Stromal cell of bone marrow (primary cell): ENCODE data around the gene CLEC16A.

ENCODE experiments used
- DNase-seq: peaks from one replicate; pipeline ENCODE4 v3.0.0-alpha.2; 2012; ENCODE audit warnings: low read depth

CLEC16A gene

DNA sequence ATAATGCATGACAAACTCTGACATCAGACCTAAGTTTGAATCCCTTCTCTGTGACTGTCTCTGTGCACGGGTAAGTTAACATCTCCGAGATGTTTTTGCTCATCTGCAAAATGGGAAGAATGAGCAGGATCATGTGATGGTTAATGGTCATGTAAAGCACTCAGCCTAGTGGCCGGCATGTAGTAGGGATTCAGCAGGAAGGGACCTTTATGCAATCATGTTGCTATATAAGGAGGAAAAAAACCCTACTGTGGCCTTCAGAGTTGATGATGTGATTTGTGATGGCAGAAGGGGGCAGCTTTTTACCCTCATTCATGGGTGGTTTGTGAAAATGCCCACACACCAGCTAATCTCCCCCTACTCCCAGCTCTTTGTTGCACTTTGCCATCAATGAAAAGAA, 24.1 kb downstream of the CLEC16A start:
- DNase-seq = no peak

DNA sequence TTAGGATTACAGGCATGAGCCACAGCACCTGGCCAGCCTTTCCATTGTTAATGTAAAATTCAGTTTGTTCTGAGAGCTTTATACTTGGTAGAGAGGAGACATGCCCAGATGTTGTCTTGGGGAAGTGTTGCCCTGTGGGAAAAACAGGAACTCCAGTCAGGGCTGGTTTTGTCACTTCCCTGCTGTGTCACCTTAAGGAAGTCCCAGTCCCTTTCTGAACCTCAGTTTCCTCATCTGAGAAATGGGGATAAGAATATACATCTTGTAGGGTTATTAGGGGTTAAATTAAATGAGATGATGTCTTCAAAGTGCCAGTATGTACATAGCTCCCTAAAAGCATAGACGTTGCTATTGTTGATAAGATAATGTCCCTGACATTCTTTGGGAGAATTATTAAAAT, 25.3 kb downstream of the CLEC16A start:
- no peak for DNase-seq

DNA sequence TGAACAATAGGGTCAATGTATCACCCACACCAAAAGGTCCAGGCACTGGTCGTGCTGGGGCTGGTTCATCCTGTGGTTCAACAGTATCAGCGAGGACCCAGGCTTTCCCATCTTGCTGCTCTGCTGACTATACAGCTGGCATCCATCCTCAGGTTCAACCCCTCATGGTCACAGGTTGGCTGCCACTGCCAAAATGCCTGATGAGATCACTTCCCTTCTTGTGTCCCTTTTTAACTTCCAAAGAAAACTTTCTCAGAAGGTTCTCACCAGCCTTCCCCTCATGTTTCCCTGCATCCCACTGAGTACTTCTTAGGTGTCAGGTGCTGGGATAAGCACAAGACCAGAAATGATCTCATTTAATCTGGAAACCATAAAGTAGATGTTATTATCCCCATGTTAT, 25.7 kb downstream of the CLEC16A start:
- no peak for DNase-seq

DNA sequence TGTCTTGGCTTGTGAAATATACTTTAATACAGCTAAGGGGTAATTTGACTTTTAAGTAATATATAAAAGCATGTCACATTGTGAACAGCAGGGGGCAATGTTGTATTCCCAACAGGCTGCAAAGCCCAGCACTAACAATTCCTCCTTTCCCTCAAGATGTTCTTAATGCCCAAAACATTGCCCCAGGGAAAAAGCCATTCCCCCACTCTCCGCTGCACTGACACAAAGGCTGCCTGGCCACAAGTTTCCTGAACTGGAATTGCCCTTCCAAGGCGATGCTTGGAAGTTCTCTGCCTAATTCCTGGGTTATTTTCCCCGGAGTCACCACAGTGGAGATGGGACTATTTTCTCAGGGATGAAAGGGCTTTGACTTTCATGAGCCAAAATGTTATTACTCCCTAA, 27.2 kb downstream of the CLEC16A start:
- peak; percentile 72 for DNase-seq

DNA sequence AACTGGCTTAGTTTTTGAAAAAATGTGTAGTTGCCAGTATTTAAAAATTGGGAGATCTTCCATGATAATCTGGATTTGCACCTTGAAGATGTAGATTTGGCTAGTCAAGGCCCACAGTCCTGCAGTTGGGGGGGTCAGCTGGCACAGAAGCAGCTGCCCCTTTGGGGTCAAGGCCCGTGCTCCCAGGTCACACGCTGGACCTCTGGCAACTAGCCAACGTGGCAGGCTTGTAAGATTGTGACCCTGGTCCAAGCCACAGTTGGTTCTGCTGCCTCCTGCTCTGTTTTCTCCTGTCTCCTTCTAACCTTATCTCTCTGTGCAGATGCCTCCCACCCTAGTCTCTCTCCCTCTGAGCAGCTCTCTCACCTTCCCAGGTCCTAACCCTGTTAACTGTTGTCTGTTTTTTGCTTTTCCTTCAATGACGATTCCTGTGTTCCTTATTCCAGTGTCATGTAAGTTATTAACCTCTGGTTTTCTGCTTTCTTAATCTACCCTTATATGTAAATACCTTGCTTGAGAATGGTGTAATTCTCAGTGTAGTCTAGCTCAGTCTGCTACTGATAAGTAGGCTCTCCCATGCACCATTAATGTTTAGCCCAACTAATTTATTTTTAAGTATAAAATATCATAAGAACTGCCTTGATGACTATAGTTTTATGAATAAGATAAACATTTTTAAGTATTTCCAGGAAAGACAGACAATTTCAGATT, 27.9 kb downstream of the CLEC16A start:
- DNase-seq = no peak

DNA sequence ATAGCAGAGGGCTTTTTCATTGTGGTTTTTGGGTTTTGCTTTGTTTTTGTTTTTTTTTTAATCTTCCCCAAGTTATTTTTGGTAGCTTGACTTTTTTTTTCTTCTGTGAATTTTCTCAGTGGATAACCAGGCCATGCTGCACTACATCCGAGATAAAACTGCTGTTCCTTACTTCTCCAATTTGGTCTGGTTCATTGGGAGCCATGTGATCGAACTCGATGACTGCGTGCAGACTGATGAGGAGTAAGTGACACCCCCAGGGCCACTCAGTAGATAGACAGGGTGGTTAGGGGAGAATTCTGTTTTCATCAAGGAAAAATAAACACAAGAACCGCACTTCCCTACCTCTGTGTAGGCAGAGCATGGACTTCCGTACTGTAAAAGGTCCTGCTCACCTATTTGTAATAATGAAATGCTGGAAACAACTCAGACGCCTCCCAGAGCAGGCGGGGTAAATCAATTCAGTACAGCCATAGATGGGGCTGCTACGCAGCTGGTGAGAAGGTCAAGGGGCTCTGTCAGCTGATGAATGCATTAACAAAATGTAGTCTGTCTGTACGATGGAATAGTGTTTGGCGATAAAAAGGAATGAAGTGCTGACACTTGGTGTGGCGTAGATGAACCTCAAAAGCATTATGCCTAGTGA, 28.6 kb downstream of the CLEC16A start:
- DNase-seq = no peak

DNA sequence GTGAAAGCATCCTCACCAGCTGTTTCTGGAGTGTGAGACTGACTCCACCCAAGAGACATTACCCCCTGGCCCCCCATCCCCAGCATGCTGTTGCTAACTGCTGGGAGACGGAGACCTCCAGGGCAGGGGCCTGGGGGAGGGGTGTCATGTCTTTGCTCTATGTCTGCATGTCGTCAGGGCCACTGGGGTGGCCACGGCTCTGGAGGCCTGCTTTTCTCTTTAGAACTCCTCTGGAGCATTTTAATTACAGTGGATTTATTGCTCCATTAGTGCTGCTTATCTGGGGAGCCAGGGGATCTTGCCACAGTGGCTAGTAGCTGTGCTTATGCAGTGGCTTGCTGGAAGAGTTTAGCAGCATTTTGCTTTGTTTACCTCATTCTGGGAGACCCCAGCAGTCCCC, 32.3 kb downstream of the CLEC16A start:
- no peak for DNase-seq

DNA sequence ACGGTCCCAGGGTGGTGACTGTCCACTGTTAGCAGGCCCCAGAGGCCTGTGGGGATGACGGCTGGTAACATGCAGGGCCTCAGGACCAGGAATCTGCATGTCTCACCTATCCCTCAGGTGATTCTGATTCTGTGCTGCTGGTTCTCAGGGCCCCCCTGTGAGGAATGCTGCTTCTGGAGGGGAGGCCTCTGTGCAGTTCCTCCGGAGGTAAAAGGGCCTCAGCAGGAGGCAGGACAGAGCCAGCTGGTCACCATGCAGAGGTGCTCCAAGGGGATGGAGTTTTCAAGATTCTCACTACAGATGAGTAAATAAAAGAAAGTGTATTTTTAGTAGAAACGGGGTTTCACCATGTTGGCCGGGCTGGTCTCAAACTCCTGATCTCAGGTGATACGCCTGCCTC, 33.8 kb downstream of the CLEC16A start:
- DNase-seq = no peak

DNA sequence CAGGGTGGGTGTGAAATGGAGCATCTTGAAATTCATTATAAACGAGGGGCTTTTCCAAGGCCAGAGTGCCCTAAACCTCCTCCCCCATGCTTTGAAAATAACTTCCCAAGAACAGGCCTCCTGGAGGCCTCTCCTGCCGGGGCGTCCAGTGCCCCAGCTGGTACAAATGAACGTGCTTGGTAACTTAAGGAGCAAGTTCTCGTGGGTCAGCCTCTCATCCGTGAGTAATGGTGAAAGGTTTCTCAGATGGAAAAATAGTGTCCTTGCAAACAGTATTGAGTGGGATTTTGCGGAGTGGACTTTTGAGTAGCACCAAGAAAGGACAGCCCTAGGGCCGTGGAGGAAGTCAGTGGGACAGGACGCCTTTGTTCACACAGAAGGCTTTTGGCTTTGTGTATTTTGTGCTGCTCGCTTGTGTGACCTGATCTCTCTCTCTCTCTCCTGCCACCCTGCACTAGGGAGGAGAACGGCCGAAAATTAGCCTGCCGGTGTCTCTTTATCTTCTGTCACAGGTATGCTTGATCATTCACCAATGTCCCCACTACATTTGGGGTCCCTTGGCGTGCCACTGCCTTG, 34.6 kb downstream of the CLEC16A start:
- no peak for DNase-seq

DNA sequence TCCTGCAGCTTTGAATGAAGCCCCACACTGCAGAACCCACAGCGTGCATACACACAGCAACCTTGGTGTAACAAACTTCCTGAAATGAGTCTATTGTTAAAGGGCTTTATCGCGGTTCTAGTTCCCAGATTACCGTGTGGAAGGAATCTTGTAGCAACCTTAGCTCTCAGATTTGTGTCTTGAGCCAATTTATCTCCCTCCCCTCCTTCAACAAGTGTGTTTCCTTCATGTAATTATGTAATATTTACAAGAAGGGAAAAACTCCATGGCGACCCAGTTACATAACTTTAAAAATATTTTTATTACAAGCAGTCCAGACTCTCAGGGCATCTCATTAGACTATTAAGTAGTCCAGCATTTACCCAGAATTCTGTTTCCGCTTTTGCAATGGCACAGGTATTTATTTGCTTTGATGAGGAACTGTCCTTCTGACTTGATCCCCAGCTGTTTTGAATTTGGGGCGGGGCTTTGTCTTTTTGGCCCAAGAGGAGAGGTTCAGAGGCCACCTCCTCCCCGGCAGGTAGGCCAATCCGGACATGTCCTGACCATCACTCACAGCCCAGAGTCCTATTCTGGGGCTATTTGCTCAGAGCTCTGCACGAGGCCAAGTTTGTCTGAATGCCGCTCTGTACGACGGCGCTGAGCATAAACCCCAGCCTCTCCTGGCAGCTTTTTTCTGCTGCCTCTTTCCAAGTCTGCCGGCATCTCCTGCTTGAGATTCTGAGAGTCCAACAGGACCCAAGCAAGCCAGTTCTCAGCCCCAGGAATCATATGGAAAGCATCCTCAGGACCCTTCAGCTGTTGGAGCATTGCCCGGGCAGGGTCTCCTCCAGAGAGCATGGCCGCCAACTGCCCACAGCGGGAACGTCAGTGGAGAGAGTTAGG, 35.6 kb downstream of the CLEC16A start:
- no peak for DNase-seq

DNA sequence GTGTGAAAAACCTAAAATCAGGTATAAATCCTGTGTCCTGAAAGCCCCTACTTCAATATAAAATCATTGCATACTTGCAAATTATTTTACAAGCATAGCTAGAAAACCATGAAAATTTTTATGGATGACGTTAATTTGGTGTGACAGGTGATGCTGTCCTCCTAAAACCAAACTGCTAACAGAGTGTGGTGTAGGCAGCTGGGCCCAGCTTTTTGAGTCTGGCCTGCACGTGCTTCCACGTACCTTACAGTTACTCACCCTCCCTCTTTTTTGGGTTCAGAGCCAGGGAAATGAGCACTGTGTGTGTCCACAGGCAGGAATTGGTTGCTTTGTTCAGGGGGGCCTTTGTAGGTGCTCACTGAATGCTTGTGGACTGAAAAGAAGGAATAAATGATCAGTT, 36.4 kb downstream of the CLEC16A start:
- no peak for DNase-seq

DNA sequence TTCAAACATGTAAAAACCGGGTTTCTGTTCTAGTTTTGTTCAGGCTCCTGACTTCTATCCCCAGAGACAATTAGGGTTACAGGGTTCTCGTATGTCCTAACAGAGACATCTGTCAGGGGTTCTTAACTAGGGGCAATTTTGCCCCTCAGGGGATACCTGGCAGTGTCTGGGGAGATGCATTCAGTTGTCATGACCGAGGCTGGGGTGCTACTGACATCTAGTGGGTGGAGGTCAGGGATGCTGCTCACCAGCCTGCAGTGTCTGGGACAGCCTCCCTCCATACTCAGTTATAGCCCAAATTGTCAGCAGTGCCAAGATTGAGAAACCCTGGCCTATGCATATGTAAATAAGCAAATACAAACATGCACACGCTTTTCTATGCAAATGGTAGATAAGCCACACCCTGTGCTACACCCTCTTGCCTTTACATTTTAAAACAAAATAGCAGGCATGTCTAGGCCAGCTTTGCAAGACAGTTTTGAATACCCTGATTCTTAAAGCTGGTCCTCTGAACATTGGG, 37.4 kb downstream of the CLEC16A start:
- DNase-seq = no peak

DNA sequence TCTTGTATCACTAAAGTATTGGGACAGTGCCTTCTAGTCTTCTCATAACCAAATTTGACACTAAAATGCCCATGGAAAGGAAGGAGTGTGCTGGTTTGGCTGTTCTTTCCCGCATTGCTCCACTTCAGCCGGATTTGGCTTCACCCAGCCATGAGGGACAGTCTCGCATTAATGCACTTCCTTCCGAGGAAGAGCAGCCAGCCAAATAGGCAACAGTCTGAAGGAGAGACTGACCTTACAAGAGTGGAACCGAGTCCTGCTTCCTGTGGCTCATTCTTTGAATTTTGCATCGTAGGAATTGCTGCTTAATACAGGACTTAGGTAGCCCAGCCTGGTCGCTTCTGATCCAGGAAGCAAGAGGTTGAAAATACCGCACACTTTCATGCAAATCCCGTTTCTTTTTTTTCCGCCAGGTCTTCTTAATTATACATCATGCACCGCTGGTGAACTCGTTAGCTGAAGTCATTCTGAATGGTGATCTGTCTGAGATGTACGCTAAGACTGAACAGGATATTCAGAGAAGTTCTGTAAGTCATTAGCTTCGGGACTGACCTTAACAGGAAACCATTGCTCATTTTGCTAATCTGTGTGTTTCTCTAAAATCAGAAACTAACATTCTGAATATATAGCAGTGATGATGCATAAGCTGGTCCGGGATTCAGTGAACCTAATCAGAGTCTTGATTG, 38.2 kb downstream of the CLEC16A start:
- DNase-seq = no peak

DNA sequence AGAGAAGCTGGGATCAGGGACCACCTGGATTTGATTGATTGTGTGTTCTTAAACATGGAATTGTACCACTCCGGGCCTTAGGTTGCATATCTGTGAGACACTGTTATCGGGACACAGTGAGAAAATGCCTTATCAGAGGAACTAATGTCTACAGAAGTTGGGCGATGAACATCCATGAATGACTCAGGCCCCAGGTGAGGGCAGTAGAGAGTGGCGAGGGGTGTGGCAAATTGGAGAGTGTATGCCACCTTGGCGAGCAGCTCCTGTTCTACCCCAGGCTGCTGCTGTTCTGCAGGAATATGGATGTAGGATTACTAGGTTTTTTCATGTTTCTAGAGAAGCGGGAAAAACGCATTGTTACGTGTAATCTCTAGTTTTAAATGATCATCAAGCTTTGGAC, 38.8 kb downstream of the CLEC16A start:
- no peak for DNase-seq

DNA sequence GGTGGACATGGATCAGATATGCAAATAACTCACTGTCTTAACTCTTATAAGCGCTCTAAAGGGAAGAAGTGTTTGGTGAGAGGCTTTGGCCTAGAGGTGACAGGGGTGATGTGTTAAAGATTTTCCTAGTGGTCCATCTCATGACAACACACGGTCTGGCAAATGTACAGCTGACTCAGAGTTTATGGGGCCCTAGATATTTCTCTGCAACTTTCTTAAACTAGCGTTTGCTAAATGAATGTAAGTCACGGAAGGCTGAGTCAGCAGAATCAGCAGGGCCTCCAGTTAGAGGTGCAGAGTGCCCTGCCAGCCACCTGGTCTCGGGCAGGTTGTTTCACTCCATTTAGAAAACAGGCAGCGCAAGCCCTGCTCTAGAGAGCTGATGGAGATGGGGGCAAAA, 40.1 kb downstream of the CLEC16A start:
- peak; percentile 65 for DNase-seq

DNA sequence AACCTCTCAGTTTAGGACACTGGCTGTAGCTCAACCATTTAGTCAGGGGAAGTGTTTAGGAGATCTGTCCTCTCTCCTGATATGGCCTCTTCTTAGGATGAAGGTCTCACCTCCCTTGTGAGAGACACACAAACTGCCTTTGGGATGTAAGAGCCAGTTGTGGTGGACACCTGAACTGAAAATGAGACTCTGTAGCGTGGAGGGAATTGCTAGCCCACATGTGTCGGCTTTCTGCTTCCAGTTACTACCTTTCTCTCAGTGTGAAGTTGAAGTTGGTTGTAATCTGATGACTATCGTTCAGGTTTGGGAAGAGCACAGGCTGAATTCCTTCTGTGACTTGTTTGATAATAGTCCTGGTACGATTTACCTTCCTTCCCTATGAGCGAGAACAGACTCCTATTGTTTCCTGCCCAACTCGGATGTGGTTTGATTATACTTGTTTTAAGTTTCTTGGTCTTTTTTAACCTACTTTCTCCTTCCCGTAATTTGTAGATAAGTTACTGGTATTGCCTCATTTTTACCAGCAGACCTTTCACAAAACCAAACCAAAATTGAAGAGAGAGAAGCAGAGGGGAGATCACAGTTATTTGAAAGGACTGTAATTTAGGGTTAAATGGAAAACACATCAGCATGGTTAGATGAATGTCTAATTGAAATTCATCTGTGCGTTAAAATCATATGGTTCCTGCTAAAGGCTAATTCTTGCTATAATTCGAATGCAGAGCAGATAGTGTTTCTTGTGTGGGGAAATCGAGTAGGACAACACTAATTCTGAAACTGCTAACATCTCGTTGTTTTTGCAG, 43.2 kb downstream of the CLEC16A start:
- DNase-seq = no peak

DNA sequence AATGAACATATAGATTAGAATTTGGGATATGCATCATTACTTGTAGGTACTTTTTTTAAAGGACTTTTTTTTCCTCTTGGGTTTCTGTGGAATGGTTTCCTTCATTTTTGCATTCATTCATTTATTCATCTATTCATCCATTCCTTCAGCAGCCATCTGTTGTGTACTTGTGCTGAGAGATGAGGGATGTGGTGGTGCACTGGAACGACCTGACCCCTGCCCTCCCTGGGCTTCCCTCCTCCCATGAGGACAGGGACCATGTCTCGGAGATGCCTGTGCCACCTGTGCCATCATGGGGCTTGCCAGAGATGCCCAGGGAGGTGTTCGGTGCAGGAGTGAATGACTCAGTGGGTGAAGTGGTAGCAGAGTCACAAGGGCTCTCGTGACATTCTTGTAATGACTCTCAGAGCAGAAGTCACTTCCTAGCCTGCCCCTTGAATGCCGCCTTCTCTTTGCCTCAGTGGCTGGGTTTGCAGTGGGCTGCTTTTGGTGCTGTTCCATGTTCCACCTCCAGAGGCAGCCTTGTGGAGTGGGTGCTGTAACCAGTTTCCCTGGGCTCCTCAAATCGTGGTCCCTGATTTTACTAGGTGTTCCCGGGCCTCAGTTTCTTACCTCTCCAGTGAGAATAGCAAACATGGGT, 43.9 kb downstream of the CLEC16A start:
- no peak for DNase-seq

DNA sequence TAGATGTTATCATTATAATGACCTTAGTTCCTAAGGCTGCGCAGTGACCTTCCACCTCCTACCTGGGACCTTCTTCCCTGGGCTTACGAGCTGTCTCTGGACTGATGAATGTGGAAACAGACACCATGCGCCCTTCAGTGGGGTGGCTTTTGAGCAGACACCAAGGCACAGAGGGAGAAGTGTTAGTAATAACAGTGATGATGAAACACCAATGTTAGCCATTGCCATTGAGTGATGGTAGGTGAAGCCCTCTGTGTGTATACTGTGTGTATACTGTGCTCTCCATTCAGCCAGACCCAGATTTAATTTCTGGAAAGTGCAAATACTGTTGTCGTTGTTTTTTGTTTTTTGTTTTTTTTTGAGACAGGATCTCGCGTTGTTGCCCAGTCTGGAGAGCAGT, 44.5 kb downstream of the CLEC16A start:
- DNase-seq = no peak

DNA sequence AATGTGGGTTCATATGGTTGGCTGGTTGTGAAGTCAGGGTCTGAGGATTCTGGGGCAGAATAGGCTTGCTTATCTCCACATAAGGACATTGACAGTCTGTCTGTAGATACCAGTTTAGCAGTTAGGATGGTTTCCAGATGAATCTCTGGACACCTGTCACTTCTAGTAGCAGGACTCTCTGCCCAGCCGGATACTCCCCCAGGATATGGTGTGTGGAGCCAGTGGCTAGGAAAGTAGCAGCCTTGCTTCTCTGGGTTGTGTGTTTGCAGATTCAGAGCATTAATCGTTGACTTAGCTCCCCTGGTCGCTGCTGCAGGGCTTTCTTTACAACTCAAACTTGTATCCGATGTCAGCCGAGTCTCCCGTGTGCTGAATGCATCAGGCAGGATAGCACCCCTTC, 45.2 kb downstream of the CLEC16A start:
- DNase-seq = no peak

DNA sequence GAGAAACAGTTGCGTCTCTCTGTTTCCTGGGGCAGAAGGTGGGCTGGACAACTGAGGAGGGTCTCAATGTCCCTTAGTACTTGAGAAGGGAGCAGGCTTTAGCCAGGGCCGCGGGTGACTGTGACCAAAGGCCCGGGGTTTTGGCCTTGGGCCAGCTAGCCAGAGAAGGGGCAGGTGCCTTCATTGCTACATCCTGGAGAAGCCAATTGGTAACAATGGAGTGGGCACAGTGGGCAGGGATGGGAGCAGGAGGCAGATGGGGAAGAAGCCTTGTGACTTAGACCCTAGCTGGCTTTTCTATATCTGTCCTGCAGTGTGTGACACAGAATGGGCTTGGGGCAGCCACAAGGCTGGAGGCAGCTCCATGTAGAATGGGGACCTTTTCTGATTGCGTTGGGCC, 46.0 kb downstream of the CLEC16A start:
- DNase-seq = no peak

DNA sequence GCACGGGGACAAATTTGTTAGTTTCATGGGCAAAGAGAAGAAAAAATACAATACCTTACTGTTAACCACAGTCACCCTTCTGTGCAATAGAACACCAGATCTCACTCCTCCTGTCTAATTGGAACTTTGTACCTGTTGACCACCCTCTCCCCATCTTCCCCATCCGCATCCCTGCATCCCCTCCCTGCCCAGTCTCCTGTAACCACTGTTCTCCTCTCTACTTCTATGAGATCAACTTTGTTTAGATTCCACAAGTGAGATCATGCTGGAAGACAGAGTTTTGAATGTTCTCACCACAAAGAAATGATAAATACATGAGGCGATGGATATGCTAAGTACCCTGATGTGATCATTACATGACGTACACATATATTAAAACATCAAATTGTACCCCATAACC, 47.7 kb downstream of the CLEC16A start:
- DNase-seq = no peak
